OCI-LY7 (cell line): ENCODE measurements around the gene INPP5F. TPM values are rescaled to one million over a fixed set of nuclear protein-coding genes. Genes with fewer than 3 reads are reported as not detected.

Experiments
- BruUV-seq: library from RNA; stranded (reverse); fragments of 400-500 nt; replicated peaks from 2 replicates; lab custom pipeline; 2021; lab: Mats Ljungman, UMichigan
- CTCF ChIA-PET: fragments of 300-600 bp; sonication (Branson Sonifier 250); formaldehyde crosslinking; loops from one replicate; lab custom pipeline; 2022; ENCODE audit warnings: antibody characterized with exemption; ENCODE audit not compliant: unreplicated experiment; lab: Charles Lee
- POLR2A ChIA-PET: fragments of 300-600 bp; sonication (Branson Sonifier 250); formaldehyde crosslinking; loops from one replicate; lab custom pipeline; 2022; ENCODE audit warnings: antibody characterized with exemption; lab: Charles Lee
- DNase-seq: peaks from one replicate; pipeline ENCODE4 v3.0.0-alpha.2; 2015; ENCODE audit warnings: low spot score
- H2AFZ ChIP-seq: fragments of 200-600 bp; sonication (generic), shearing (Covaris generic); 2 replicates; pipeline ENCODE4 v1.6.1; 2014; ENCODE audit warnings: mild to moderate bottlenecking, antibody characterized with exemption, low read length, moderate library complexity
- H3K27ac ChIP-seq: fragments of 200-600 bp; sonication (generic); 2 replicates; pipeline ENCODE4 v1.5.1; 2014; ENCODE audit warnings: mixed run types, low read depth, mild to moderate bottlenecking, moderate library complexity, low read length, inconsistent platforms; ENCODE audit not compliant: poor library complexity, severe bottlenecking
- H3K36me3 ChIP-seq: fragments of 200-600 bp; sonication (generic); 2 replicates; pipeline ENCODE4 v1.6.1; 2014; ENCODE audit warnings: mild to moderate bottlenecking, antibody characterized with exemption, low read length, moderate library complexity, mixed read lengths; ENCODE audit not compliant: insufficient read depth
- H3K4me1 ChIP-seq: fragments of 200-600 bp; sonication (generic); 2 replicates; pipeline ENCODE4 v1.5.1; 2014; ENCODE audit warnings: mild to moderate bottlenecking, low read length; ENCODE audit not compliant: insufficient read depth, poor library complexity, severe bottlenecking
- H3K4me2 ChIP-seq: fragments of 200-600 bp; sonication (generic); 2 replicates; pipeline ENCODE4 v1.6.1; 2014; ENCODE audit warnings: mild to moderate bottlenecking, low read length
- H3K4me3 ChIP-seq: fragments of 200-600 bp; sonication (generic); 2 replicates; pipeline ENCODE4 v1.5.1; 2014; ENCODE audit warnings: mild to moderate bottlenecking, low read depth, low read length; ENCODE audit not compliant: poor library complexity, severe bottlenecking
- H3K79me2 ChIP-seq: fragments of 200-600 bp; sonication (generic); 2 replicates; pipeline ENCODE4 v1.6.1; 2016; ENCODE audit warnings: low read depth, mild to moderate bottlenecking, low read length, moderate library complexity, mixed read lengths; ENCODE audit not compliant: insufficient read depth
- H3K9me2 ChIP-seq: fragments of 200-600 bp; sonication (generic); 2 replicates; pipeline ENCODE4 v1.6.1; 2016; ENCODE audit warnings: mild to moderate bottlenecking, low read length, mixed read lengths; ENCODE audit not compliant: insufficient read depth
- H3K9me3 ChIP-seq: fragments of 200-600 bp; sonication (generic); 2 replicates; pipeline ENCODE4 v1.6.1; 2014; ENCODE audit warnings: mild to moderate bottlenecking, mixed run types, low read length, mixed read lengths
- H4K20me1 ChIP-seq: fragments of 200-600 bp; sonication (generic); 2 replicates; pipeline ENCODE4 v1.6.1; 2014; ENCODE audit warnings: mild to moderate bottlenecking, antibody characterized with exemption, low read length, moderate library complexity, mixed read lengths; ENCODE audit not compliant: insufficient read depth
- EZH2phosphoT487 ChIP-seq: fragments of 200-600 bp; sonication (generic); IDR thresholded peaks from 2 replicates; pipeline ENCODE4 v1.6.1; 2018; ENCODE audit warnings: low read depth, borderline replicate concordance, mild to moderate bottlenecking, mixed run types, antibody characterized with exemption, low read length, moderate library complexity, mixed read lengths
- intact Hi-C: fragments of 100-400 bp; cut with micrococcal nuclease; formaldehyde crosslinking; loops from one replicate; pipeline ENCODE4 v1.10.0; 2022; ENCODE audit not compliant: unreplicated experiment
- total RNA-seq, 2 experiments: library from RNA; depleted of rRNA in 1 of 2; stranded (reverse); fragments of >200 nt in 1 of 2; shearing (Covaris generic) in 1 of 2; gene quantifications; 2 replicates each; pipeline ENCODE4 v1.2.3, GENCODE V29; 2014 to 2022
- TF ChIP-seq, protein P1 (sequence below): fragments of 200-600 bp; sonication (generic); conservative IDR thresholded peaks from 2 replicates; pipeline ENCODE4 v1.5.1; 2014; ENCODE audit warnings: mild to moderate bottlenecking, antibody characterized with exemption, low read length, moderate library complexity, mixed read lengths

Gene INPP5F
- total RNA-seq, 2 experiments from 2014 or later: 6.2 to 12.8 TPM

DNA sequence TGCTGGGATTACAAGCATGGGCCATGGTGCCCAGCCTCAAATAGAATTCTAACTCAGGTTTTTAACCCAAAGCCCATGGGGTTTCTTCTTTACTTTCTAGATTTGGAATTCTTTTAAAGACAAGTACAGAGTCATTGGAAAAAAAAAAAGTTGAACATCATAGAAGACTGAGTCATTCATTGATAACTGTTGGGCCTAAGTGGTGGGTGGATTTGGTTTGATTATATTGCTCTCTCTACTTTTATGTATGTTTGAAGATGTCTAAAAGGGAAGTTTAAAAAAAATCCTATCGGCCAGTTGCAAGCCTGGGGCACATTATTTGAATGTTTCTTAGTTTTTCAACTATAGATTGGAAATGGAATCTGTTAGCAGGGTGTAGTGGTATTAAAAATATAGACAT is 49.7 kb downstream of the INPP5F start:
- no TSS peak for BruUV-seq
- CTCF ChIA-PET: no interaction called here
- Histone ChIP-seq H2AFZ (no peak overlapping the region), H3K9me3 (no peaks in the 10 kb centered on the region), H3K27ac (no peak overlapping the region), H3K79me2 (no peaks in the 10 kb centered on the region), H3K4me3 (no peak overlapping the region), H3K4me2 (no peak overlapping the region), H3K9me2 (no peaks in the 10 kb centered on the region), H3K4me1 (no peaks in the 10 kb centered on the region), H3K36me3 (no peaks in the 10 kb centered on the region), H4K20me1 (no peaks in the 10 kb centered on the region)
- no peak for DNase-seq
- intact Hi-C loops: no loop called here
- POLR2A ChIA-PET: interaction anchor here (0.7 kb wide), 1 partner anchor 1450 kb away, joined by 4 read pairs; no protein-coding TSS in a partner anchor
- TF ChIP-seq EZH2phosphoT487: no peak
- TF ChIP-seq, protein P1, sequence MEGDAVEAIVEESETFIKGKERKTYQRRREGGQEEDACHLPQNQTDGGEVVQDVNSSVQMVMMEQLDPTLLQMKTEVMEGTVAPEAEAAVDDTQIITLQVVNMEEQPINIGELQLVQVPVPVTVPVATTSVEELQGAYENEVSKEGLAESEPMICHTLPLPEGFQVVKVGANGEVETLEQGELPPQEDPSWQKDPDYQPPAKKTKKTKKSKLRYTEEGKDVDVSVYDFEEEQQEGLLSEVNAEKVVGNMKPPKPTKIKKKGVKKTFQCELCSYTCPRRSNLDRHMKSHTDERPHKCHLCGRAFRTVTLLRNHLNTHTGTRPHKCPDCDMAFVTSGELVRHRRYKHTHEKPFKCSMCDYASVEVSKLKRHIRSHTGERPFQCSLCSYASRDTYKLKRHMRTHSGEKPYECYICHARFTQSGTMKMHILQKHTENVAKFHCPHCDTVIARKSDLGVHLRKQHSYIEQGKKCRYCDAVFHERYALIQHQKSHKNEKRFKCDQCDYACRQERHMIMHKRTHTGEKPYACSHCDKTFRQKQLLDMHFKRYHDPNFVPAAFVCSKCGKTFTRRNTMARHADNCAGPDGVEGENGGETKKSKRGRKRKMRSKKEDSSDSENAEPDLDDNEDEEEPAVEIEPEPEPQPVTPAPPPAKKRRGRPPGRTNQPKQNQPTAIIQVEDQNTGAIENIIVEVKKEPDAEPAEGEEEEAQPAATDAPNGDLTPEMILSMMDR: no peak

GRCh38 chr10:119776536-119776935 is 50.7 kb downstream of the INPP5F start:
- no peaks in the 10 kb centered on the region for H3K9me3 ChIP-seq
- no peaks in the 10 kb centered on the region for H4K20me1 ChIP-seq
- no peak overlapping the region for H2AFZ ChIP-seq
- intact Hi-C loops: no loop called here
- DNase-seq: no peak
- no peak overlapping the region for H3K4me2 ChIP-seq
- no TSS peak for BruUV-seq
- TF ChIP-seq EZH2phosphoT487: no peak
- TF ChIP-seq, protein P1: no peak
- H3K27ac ChIP-seq: no peak overlapping the region
- no peaks in the 10 kb centered on the region for H3K36me3 ChIP-seq
- no peak overlapping the region for H3K4me3 ChIP-seq
- no peaks in the 10 kb centered on the region for H3K4me1 ChIP-seq
- no peaks in the 10 kb centered on the region for H3K9me2 ChIP-seq
- no peaks in the 10 kb centered on the region for H3K79me2 ChIP-seq
- POLR2A ChIA-PET: no interaction called here
- CTCF ChIA-PET: no interaction called here

- Histone ChIP-seq H2AFZ (no peak overlapping the region), H3K9me2 (no peaks in the 10 kb centered on the region), H3K9me3 (no peaks in the 10 kb centered on the region), H3K36me3 (no peaks in the 10 kb centered on the region), H3K4me2 (no peak overlapping the region), H3K4me1 (no peaks in the 10 kb centered on the region), H4K20me1 (no peaks in the 10 kb centered on the region), H3K79me2 (no peaks in the 10 kb centered on the region), H3K4me3 (no peak overlapping the region), H3K27ac (no peak overlapping the region)
- BruUV-seq: no TSS peak
- ChIA-PET CTCF (no interaction called here), POLR2A (no interaction called here)
- DNase-seq: no peak
- no peak for TF ChIP-seq EZH2phosphoT487
- TF ChIP-seq, protein P1: no peak
- intact Hi-C loops: no loop called here
These were observed 51.8 kb downstream of the INPP5F start for GRCh38 chr10:119777686-119778085.
